Choroid plexus epithelial cell (primary cell): ENCODE data around the gene PSMA7.
"Not testable (repeated sequence)": the region's sequence is repeated elsewhere in the genome, so short reads cannot be mapped to it uniquely, and the experiment has no call there.

Experiments used
- DNase-seq: peaks from one replicate; pipeline ENCODE4 v3.0.0-alpha.2; 2010; ENCODE audit warnings: low read depth
- H3K4me3 ChIP-seq: 2 replicates; pipeline ENCODE4 v1.5.1; 2011; ENCODE audit warnings: low read depth, mild to moderate bottlenecking, control low read depth, low read length, moderate library complexity
- TF ChIP-seq, protein P1 (sequence below): conservative IDR thresholded peaks from 2 replicates; pipeline ENCODE4 v1.5.1; 2011; ENCODE audit warnings: low read depth, mild to moderate bottlenecking, control low read depth, inconsistent platforms, low read length, moderate library complexity

PSMA7 gene

DNA sequence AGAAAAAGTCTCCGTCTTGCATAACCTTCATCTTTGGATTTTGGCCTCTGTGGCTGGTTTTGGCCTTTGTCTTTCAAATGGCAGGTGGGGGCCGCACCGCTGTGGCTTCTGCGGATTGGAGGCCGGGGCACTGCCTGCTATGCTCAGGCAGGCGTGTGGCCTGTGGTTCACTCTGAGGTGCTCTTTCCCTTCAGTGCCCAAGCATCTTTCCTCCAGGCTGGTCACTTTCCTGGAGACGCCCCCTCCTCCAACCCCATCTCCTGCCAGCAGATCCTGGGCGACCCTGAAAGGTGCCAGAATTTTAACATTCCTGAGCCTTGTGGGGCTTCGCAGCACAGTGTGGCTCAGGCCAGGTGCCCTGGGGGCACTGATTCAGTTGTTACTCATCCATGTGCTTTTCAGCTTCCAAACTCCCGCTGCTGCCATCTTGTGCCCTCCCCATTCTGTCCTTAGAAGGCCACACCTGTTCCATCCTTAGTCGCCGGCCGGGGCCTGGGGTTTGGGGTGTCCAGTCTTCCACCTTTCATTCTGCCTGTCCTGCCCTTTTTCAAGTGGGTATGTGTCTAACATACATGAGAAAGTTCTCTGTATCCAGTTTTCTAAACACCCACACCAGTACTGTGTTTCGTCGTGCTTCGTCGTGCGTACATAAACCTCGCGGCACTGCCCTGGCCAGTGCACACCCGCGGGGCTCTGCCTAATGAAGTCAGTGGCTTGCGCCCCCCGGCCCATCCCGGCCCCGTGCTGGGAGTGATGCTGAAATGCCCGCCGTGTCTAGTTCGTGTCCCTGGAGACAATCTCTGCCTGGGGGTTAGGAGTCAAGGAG, 12.4 kb upstream of the PSMA7 start:
- DNase-seq = no peak
- no peak overlapping the region for H3K4me3 ChIP-seq

DNA sequence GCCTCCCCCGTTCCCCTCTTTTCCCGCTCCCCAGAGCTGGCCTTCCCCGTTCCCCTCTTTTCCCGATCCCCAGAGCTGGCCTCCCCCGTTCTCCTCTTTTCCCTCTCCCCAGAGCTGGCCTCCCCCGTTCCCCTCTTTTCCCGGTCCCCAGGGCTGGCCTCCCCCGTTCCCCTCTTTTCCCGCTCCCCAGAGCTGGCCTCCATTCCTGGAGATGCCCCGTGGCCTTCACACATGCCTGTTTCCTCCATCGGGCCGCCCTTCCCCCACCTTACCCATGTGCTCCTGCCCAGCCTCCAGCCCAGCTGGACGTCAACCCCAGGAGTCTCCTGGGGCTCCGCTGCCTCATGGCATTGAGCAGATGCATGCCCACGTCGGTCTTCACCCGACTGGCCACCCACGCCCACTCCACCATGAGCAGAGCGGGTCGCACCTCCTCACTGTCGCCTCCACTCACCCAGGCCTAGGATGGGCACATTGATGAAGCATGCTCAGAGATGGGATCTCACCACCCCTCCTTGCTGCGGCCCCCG, 8.7 kb upstream of the PSMA7 start:
- TF ChIP-seq, protein P1, sequence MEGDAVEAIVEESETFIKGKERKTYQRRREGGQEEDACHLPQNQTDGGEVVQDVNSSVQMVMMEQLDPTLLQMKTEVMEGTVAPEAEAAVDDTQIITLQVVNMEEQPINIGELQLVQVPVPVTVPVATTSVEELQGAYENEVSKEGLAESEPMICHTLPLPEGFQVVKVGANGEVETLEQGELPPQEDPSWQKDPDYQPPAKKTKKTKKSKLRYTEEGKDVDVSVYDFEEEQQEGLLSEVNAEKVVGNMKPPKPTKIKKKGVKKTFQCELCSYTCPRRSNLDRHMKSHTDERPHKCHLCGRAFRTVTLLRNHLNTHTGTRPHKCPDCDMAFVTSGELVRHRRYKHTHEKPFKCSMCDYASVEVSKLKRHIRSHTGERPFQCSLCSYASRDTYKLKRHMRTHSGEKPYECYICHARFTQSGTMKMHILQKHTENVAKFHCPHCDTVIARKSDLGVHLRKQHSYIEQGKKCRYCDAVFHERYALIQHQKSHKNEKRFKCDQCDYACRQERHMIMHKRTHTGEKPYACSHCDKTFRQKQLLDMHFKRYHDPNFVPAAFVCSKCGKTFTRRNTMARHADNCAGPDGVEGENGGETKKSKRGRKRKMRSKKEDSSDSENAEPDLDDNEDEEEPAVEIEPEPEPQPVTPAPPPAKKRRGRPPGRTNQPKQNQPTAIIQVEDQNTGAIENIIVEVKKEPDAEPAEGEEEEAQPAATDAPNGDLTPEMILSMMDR = no peak

More for the DNA sequence above, 12.4 kb upstream of the PSMA7 start:
- TF ChIP-seq, protein P1 = no peak

DNA sequence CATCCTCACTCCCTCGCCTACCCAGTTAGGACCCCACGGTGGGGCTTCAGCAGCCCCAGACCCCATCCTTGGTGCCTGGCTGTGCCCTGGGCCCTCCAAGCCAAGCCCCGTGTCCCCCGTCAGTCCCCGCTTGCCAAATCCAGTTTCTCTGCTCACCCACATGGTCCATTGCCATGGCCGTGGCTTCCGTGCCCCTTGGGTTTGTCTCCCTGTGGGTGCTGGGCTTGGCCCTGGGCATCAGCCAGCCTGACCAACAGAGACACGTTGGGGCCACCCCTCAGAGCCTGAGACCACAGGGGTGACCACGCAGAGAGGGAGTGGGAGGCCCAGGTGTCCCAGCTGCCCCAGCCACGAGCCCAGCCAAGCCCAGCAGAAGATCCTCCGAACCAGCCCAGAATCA, 8.0 kb upstream of the PSMA7 start:
- TF ChIP-seq, protein P1 = no peak
- no peak for DNase-seq
- H3K4me3 ChIP-seq = no peak overlapping the region

More for the DNA sequence above, 8.7 kb upstream of the PSMA7 start:
- no peak overlapping the region for H3K4me3 ChIP-seq
- DNase-seq = no peak

DNA sequence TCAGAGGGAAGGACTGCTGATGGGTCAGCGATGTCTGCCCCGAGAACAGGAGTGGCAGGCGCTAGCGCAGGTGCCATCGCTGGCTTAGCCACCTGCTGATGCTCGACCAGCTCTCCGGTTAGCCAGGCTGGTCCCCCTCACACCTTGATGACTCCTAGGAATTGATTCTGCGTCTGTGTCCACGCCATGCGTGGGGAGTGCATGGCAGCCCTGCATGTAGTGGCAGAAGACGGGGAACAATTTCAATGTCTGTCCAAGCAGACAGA, 7.0 kb upstream of the PSMA7 start:
- no peak for DNase-seq
- TF ChIP-seq, protein P1 = no peak
- no peak overlapping the region for H3K4me3 ChIP-seq

DNA sequence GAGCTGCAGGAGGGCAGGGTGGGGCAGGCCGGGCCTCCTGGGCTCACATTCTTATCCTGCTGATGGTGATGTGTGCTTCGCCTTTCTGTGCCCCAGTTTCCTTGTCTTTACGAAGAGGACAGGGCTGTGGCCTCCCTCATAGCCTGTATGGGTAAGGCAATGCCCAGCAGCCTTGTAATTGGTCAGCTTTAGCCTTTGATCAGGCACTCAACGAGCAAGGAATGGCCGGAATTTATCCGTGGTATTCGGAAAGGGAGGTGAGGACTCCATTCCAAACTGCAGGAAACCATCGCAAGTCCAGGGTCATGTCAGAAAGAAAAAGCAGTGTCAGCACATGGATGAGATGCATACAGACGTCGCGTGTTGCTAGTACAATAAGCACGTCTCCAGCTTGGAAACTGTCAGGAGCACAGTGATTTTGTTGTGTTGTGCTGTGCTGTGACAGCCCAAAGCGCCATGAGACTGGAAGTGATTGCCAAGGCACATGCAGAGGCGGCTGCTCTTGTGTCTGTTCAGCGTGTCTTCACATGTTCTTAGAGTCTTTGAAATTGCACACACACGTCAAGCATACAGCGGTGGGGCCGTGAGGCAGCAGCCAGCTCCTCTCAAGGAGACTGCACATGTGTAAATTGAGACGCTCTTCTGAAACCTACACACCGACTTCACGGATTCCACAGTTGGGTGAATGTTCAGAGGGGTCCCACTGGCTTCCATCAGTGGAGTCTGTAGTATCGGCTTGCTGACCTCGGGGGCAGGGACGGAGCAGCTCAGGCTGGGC, 6.5 kb upstream of the PSMA7 start:
- TF ChIP-seq, protein P1 = no peak
- DNase-seq = peak; percentile 67
- no peak overlapping the region for H3K4me3 ChIP-seq

DNA sequence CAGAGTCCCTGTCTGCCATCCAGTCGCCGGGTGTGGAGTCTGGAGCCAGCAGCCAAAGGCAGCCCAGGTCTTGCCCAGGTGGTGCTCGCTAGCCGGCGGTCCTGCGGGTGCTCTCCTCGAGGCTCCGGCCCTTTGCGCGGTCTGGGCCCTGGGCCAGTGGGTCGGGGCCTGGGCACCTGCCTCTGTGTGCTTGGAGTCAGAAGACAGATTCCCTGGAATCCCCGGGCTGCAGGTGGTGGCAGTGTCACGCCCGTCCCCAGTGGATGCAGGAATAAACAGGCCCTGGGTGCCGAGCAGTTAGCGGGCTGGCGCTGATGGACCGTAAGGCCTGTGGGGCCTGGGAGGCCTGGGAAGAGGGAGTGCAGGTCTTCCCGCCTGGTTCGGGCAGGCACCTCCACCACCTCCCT, 5.7 kb upstream of the PSMA7 start:
- no peak for DNase-seq
- H3K4me3 ChIP-seq = no peak overlapping the region
- TF ChIP-seq, protein P1 = no peak

DNA sequence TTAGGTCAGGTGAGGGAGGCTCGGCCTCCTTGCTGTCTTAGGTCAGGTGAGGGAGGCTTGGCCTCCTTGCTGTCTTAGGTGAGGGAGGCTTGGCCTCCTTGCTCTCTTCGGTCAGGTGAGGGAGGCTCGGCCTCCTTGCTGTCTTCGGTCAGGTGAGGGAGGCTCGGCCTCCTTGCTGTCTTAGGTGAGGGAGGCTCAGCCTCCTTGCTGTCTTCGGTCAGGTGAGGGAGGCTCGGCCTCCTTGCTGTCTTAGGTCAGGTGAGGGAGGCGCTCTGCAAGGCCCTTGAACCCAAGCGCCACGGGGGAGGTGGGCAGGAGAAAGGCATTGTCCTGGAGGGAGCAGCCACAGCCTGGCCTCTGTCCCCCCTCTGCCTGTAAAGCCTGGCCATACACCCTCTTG, 5.2 kb upstream of the PSMA7 start:
- H3K4me3 ChIP-seq, DNase-seq: not testable (repeated sequence)
